ENCODE results near the gene CLEC2B. TPM values are rescaled to one million over a fixed set of nuclear protein-coding genes. Genes with fewer than 3 reads are reported as not detected.

Gene CLEC2B
- total RNA-seq, 4 donors from 2014 or later = 3.3 to 11.3 (median 7.6) TPM

DNA sequence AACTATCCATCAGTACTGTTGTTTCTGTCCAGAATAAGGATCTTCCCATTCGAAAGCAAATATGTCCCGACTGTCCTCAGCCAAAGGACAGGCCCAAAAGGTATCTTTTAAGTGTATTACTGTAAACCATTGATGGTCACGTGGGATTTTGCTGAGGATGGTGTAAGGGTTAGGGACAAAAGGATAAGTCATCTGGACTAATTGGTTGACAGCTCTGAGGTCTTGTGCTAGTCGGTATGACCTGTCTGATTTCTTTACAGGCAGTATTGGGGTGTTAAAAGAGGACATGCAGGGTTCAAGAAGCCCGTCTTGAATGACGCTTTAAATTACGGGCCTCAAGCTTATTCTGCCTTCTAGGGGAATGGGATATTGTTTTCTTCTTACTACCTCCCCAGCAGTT, 38.6 kb upstream of the CLEC2B start:
- intact Hi-C loops (cut with DNase I) = no loop called here
- WGBS = 87% methylated on average over 7 of the region's 7 CpGs

DNA sequence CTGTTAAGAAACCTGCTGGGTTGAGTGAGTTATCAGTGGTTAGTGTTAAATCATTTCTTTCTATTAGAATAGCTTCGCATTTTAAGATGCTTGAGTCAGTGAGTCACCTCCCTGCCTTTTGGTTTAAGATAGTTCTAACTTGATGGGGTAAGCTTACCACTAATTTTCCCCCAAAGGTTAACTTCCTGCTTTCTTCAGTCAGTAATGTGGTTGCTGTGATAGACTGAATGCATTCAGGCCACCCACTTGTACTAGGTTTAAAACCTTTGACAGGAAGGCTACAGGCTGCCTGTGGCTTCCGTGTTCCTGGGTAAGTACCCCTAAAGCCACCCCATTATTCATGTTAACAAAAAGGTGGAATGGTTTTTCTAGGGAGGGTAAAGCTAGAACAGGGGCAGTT, 37.7 kb upstream of the CLEC2B start:
- no peak for TF ChIP-seq POLR2A (IDR thresholded peaks at IDR 0.05; ENCODE audit: low read depth)
- TF ChIP-seq, protein P1, sequence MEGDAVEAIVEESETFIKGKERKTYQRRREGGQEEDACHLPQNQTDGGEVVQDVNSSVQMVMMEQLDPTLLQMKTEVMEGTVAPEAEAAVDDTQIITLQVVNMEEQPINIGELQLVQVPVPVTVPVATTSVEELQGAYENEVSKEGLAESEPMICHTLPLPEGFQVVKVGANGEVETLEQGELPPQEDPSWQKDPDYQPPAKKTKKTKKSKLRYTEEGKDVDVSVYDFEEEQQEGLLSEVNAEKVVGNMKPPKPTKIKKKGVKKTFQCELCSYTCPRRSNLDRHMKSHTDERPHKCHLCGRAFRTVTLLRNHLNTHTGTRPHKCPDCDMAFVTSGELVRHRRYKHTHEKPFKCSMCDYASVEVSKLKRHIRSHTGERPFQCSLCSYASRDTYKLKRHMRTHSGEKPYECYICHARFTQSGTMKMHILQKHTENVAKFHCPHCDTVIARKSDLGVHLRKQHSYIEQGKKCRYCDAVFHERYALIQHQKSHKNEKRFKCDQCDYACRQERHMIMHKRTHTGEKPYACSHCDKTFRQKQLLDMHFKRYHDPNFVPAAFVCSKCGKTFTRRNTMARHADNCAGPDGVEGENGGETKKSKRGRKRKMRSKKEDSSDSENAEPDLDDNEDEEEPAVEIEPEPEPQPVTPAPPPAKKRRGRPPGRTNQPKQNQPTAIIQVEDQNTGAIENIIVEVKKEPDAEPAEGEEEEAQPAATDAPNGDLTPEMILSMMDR (IDR thresholded peaks at IDR 0.05) = no peak
- no peak for TF ChIP-seq EP300 (IDR thresholded peaks at IDR 0.05)
- TF ChIP-seq POLR2AphosphoS5 (IDR thresholded peaks at IDR 0.05) = no peak
- no peaks in the 10 kb centered on the region for H3K36me3 ChIP-seq
- no peak overlapping the region for H3K27ac ChIP-seq (replicated peaks in 1 of 4)
- intact Hi-C loops (cut with DNase I) = no loop called here
- H3K4me1 ChIP-seq = no peaks in the 10 kb centered on the region
- DNase-seq (ENCODE audit: extremely low spot score) = no peak
- 70% methylated on average over 2 of the region's 2 CpGs for WGBS
- H3K9me3 ChIP-seq = peaks cover 0 to 36% (median 31%) of the 10 kb centered on the region in 4 donors
- no peaks in the 10 kb centered on the region for H3K27me3 ChIP-seq
- no peak overlapping the region for H3K4me3 ChIP-seq

More for the DNA sequence above, 38.6 kb upstream of the CLEC2B start:
- DNase-seq (ENCODE audit: extremely low spot score) = no peak
- Histone ChIP-seq H3K27me3 (no peaks in the 10 kb centered on the region), H3K36me3 (no peaks in the 10 kb centered on the region), H3K9me3 (peaks cover 0 to 34% (median 29%) of the 10 kb centered on the region in 4 donors), H3K27ac (replicated peaks in 1 of 4) (no peak overlapping the region), H3K4me3 (no peak overlapping the region), H3K4me1 (no peaks in the 10 kb centered on the region)
- TF ChIP-seq POLR2AphosphoS5 (IDR thresholded peaks at IDR 0.05) (no peak), POLR2A (IDR thresholded peaks at IDR 0.05; ENCODE audit: low read depth) (no peak)
- TF ChIP-seq, protein P1 (IDR thresholded peaks at IDR 0.05) = no peak

DNA sequence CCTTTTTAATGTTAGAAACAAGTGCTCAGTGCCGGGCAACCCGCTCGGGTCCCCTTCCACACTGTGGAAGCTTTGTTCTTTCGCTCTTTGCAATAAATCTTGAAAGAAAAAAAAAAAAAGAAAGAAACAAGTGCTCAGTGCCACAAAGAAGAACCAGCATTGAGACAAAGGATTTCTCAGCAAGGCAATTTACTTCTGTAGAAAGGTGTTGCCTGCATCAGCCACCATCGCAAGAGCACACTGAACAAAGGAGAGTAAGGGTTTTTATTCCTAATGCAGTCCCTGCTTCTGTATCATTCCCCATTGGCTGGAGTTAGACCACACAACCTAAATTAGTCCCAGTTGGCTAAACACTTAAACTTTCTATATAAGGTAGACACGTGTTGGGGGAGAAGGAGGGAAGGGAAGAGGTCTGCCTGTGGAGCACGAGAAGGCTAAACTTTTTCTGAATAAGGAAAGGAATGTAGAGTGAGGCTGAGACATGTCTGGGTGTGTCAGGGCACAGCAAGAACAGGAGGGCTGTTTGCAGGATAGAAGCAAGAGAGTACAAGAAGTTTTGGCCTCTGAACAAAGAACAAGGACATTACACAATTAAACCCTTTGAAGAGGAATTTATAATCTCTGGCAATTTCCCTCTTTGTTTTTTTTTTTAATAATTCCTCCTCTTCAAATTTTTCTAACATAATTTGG, 33.5 kb upstream of the CLEC2B start:
- WGBS = 94% methylated on average over 7 of the region's 7 CpGs
- H3K27me3 ChIP-seq = no peaks in the 10 kb centered on the region
- no peak overlapping the region for H3K27ac ChIP-seq (replicated peaks in 1 of 4)
- no peak for TF ChIP-seq EP300 (IDR thresholded peaks at IDR 0.05)
- TF ChIP-seq, protein P1 (IDR thresholded peaks at IDR 0.05) = no peak
- no peak for TF ChIP-seq POLR2A (IDR thresholded peaks at IDR 0.05; ENCODE audit: low read depth)
- no peak for TF ChIP-seq POLR2AphosphoS5 (IDR thresholded peaks at IDR 0.05)
- DNase-seq (ENCODE audit: extremely low spot score) = no peak
- H3K36me3 ChIP-seq = no peaks in the 10 kb centered on the region
- no peak overlapping the region for H3K4me3 ChIP-seq
- no peaks in the 10 kb centered on the region for H3K4me1 ChIP-seq
- intact Hi-C loops (cut with DNase I) = no loop called here
- peaks cover 0 to 15% (median 11%) of the 10 kb centered on the region in 4 donors for H3K9me3 ChIP-seq

DNA sequence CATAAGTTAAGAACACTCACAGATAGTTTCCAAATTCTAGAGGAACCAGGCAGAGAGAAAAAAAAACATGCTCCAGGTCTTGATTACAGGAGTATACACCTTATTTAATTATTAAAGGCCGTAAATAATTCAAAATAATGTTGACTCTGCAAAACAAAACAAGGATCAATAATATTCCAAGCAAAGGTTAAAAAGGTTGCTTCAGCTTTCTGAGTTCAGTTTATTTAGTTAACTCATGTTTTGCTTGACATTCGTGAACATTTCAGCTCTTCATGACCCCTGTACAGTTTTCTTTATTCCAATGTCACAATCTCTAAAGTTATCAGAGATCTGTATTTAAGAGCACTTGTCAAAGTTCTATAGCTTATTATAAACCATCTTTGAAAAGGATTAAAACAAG, 31.8 kb upstream of the CLEC2B start:
- TF ChIP-seq, protein P1 (IDR thresholded peaks at IDR 0.05) = no peak
- TF ChIP-seq EP300 (IDR thresholded peaks at IDR 0.05) (no peak), POLR2AphosphoS5 (IDR thresholded peaks at IDR 0.05) (no peak), POLR2A (IDR thresholded peaks at IDR 0.05; ENCODE audit: low read depth) (no peak)
- Histone ChIP-seq H3K9me3 (peaks cover 0 to 15% (median 11%) of the 10 kb centered on the region in 4 donors), H3K4me3 (no peak overlapping the region), H3K36me3 (no peaks in the 10 kb centered on the region), H3K4me1 (no peaks in the 10 kb centered on the region), H3K27me3 (no peaks in the 10 kb centered on the region), H3K27ac (replicated peaks in 1 of 4) (no peak overlapping the region)
- no peak for DNase-seq (ENCODE audit: extremely low spot score)
- intact Hi-C loops (cut with DNase I) = no loop called here
- WGBS = 51% methylated on average over 2 of the region's 2 CpGs

DNA sequence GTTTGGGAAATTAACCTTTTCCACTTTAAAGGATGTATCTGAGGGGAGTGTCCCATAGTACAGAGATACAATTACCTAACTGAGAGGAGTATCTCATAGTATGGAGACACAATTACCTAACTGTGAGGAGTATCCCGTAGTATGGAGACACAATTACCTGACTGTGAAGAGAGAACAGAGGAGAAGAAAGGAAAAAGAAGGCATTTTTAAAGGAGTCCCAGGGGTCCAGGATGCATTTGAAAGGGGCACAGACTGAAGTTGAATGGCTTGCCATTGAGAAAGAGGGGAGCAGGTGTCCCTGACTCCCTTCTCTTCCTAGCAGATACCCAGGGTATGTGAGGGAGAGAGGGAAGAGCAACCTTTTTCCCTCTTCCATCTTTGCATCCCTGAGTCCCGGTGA, 30.1 kb upstream of the CLEC2B start:
- Histone ChIP-seq H3K9me3 (peaks cover 0 to 15% (median 11%) of the 10 kb centered on the region in 4 donors), H3K4me3 (no peak overlapping the region), H3K27me3 (no peaks in the 10 kb centered on the region), H3K36me3 (no peaks in the 10 kb centered on the region), H3K4me1 (no peaks in the 10 kb centered on the region), H3K27ac (replicated peaks in 1 of 4) (no peak overlapping the region)
- WGBS = 92% methylated on average over 2 of the region's 2 CpGs
- intact Hi-C loops (cut with DNase I) = no loop called here
- no peak for DNase-seq (ENCODE audit: extremely low spot score)
- TF ChIP-seq POLR2AphosphoS5 (IDR thresholded peaks at IDR 0.05) (no peak), POLR2A (IDR thresholded peaks at IDR 0.05; ENCODE audit: low read depth) (no peak), EP300 (IDR thresholded peaks at IDR 0.05) (no peak)
- TF ChIP-seq, protein P1 (IDR thresholded peaks at IDR 0.05) = no peak

Measured in esophagus muscularis mucosa (tissue), 4 donors.